Measurements from ENCODE around the gene GABBR2.
"Not testable (repeated sequence)": the region's sequence is repeated elsewhere in the genome, so short reads cannot be mapped to it uniquely, and the experiment has no call there.

GABBR2 gene

GRCh38 chr9:98288881-98289280 lies 419.9 kb downstream of the GABBR2 start:
- TF ChIP-seq CTCF (conservative IDR thresholded peaks at IDR 0.05; ENCODE audit: control insufficient read depth, insufficient read depth, low read depth, low read length), result no peak
- DNase-seq (ENCODE audit: low read depth), result no peak
- H3K4me3 ChIP-seq (ENCODE audit: control insufficient read depth, low read depth, low read length), result no peak overlapping the region

GRCh38 chr9:98287384-98287783 lies 421.4 kb downstream of the GABBR2 start:
- no peak overlapping the region for H3K4me3 ChIP-seq (ENCODE audit: control insufficient read depth, low read depth, low read length)
- no peak for TF ChIP-seq CTCF (conservative IDR thresholded peaks at IDR 0.05; ENCODE audit: control insufficient read depth, insufficient read depth, low read depth, low read length)
- peak; percentile 19 for DNase-seq (ENCODE audit: low read depth)

- TF ChIP-seq CTCF (conservative IDR thresholded peaks at IDR 0.05; ENCODE audit: control insufficient read depth, insufficient read depth, low read depth, low read length), result no peak
- H3K4me3 ChIP-seq (ENCODE audit: control insufficient read depth, low read depth, low read length), result no peak overlapping the region
- DNase-seq (ENCODE audit: low read depth), result no peak
Observed at GRCh38 chr9:98285446-98285845, 423.3 kb downstream of the GABBR2 start.

- no peak for TF ChIP-seq CTCF (conservative IDR thresholded peaks at IDR 0.05; ENCODE audit: control insufficient read depth, insufficient read depth, low read depth, low read length)
- H3K4me3 ChIP-seq (ENCODE audit: control insufficient read depth, low read depth, low read length), result no peak overlapping the region
- DNase-seq (ENCODE audit: low read depth), result no peak
Observed at GRCh38 chr9:98284754-98285153, 424.0 kb downstream of the GABBR2 start.

- not testable (repeated sequence) for DNase-seq (ENCODE audit: low read depth)
Observed at GRCh38 chr9:98283143-98283542, 425.6 kb downstream of the GABBR2 start.

GRCh38 chr9:98281281-98281680 lies 427.5 kb downstream of the GABBR2 start:
- TF ChIP-seq CTCF (conservative IDR thresholded peaks at IDR 0.05; ENCODE audit: control insufficient read depth, insufficient read depth, low read depth, low read length), result no peak
- DNase-seq (ENCODE audit: low read depth), result no peak
- H3K4me3 ChIP-seq (ENCODE audit: control insufficient read depth, low read depth, low read length), result no peak overlapping the region

More at GRCh38 chr9:98283143-98283542, 425.6 kb downstream of the GABBR2 start:
- not testable (repeated sequence) for H3K4me3 ChIP-seq (ENCODE audit: control insufficient read depth, low read depth, low read length)

- H3K4me3 ChIP-seq (ENCODE audit: control insufficient read depth, low read depth, low read length), result no peak overlapping the region
- TF ChIP-seq CTCF (conservative IDR thresholded peaks at IDR 0.05; ENCODE audit: control insufficient read depth, insufficient read depth, low read depth, low read length), result no peak
- no peak for DNase-seq (ENCODE audit: low read depth)
Observed at GRCh38 chr9:98280574-98280973, 428.2 kb downstream of the GABBR2 start.

Measured in fibroblast of mammary gland (primary cell).